GM21529 (cell line): ENCODE measurements around the gene ARHGAP40.
"Not testable (repeated sequence)": the region's sequence is repeated elsewhere in the genome, so short reads cannot be mapped to it uniquely, and the experiment has no call there.

Experiments used
- ATAC-seq: cut with Tn5 transposase; IDR thresholded peaks from one replicate; pipeline ENCODE4 v1.9.1; 2021; ENCODE audit not compliant: unreplicated experiment

ARHGAP40 gene

DNA sequence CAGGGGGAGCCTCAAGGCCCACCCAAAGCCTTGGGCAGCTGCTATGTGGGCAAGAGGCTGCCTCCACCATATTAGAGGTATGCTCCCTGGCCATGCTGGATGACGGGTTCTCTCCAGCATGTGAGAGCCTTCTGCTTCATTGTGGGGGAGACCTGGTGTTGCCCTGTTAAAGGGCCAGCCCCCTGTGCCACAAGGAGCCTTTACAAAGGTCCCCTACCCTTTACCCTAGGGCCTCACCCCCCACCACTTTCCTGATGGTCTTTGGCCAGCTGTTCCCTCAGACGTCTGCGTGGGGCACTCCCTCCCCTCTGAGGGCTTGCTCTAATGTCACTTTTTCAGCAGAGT, 15.5 kb upstream of the ARHGAP40 start:
- no peak for ATAC-seq

- ATAC-seq: no peak
These were observed 13.3 kb upstream of the ARHGAP40 start for GRCh38 chr20:38588303-38588702.

DNA sequence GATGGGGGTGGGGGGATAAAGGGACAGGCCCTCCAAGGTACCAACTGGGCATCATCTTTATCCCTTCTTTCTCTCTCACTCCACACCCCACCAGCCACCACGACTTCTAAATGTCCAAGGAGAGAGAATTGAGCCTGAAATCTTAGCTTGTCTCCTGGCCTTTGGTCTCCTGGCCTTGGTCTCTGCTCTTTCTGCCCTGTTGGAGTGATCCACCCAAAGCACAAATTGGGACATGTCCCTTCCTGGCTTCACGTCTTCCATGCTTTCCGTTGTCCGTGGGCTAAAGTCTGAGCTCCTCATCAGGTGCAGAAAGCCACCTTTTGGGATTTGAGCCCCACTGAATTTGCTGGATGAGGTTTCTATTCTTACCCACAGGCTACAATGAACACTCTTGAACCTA, 12.3 kb upstream of the ARHGAP40 start:
- no peak for ATAC-seq

DNA sequence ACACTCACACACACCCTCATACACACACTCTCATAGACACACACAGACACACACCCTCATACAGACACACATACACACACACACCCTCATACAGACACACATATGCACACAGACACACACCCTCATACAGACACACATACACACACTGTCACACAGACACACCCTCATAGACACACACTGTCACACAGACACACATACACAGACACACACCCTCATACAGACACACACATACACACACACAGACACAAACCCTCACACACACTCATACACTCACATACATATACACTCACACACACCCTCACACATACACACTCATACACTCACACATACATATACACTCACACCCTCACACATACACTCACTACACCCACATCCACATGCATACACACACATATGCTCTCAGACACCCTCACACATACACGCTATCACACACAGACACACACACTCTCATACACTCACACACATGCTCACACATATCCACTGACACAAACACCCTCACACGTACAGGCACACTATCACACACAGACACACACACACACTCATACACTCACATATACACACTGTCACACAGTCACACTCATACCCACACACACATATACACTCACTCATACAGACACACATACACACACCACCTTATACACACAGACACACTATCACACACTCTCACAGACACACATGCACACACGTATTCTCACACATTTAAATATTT, 11.5 kb upstream of the ARHGAP40 start:
- ATAC-seq: no peak

- ATAC-seq: no peak
These were observed 10.7 kb upstream of the ARHGAP40 start for GRCh38 chr20:38590676-38591473.

- no peak for ATAC-seq
These were observed 9.9 kb upstream of the ARHGAP40 start for GRCh38 chr20:38591474-38592410.

DNA sequence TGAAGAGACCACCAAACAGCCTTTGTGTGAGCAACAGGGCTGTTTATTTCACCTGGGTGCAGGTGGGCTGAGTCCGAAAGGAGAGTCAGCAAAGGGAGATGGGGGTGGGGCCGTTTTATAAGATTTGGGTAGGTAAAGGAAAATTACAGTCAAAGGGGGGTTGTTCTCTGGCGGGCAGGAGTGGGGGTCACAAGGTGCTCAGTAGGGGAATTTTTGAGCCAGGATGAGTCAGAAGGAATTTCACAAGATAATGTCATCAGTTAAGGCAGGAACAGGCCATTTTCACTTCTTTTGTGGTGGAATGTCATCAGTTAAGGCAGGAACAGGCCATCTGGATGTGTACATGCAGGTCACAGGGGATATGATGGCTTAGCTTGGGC, 9.2 kb upstream of the ARHGAP40 start:
- ATAC-seq: not testable (repeated sequence)

GRCh38 chr20:38594281-38594680, 7.3 kb upstream of the ARHGAP40 start:
- not testable (repeated sequence) for ATAC-seq

DNA sequence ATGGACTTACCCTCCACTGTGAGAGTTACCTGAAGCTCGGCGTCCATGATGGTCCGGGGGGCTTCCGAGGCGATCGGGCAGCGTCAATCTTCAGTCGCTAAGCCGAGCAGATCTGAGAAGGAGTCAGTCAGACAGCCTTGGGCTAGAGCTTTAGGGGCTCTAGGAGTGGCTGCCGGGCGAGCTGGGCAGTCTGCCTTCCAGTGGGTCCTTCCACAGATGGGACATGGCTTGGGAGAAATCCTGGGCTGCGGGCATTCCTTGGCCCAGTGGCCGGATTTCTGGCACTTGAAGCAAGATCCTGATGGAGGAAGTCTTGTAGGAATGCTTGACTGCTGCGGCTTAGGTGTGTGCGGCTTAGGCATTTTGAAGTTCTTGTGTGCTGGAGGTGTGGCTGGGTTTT, 5.7 kb upstream of the ARHGAP40 start:
- not testable (repeated sequence) for ATAC-seq

GRCh38 chr20:38599410-38599882, 2.2 kb upstream of the ARHGAP40 start:
- no peak for ATAC-seq

GRCh38 chr20:38600057-38600456, 1.6 kb upstream of the ARHGAP40 start:
- ATAC-seq: no peak

DNA sequence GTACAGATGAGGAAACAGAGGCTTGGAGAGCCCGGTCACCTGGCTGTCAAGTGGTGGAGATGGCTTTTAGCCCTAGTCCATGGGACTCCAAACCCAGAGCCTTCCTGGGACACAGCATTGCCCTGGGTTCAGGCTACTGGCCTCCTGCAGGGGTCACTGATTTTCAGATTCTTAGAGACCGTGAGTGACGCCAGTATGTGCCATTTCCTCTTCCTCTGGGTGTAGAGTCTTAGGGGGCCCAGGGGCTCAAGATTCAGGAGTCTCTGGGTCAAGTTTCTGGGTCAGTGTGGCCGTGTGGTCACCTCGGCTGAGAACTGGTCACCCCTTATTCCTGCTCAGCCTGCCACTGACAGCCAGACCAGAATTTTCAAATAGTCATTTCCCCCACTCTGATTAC, 574 bp downstream of the ARHGAP40 start:
- no peak for ATAC-seq

DNA sequence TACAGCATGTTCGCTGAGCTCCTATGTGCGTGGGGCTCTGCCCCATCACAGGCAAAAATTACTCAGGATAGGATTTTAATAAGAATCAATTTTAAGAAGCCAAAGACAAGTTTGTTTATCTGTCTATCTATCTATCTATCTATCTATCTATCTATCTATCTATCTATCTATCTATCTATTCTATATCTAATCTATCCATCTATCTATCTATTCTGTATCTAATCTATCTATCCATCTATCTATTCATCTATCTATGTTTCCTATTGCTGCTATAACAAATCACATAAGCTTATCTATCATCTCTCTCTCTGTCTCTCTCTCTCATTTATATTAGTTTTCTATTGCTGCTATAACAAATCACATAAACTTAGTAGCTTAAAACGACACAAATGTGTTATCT, 1.7 kb downstream of the ARHGAP40 start:
- no peak for ATAC-seq

- no peak for ATAC-seq
These were observed 3.3 kb downstream of the ARHGAP40 start for GRCh38 chr20:38604873-38605303.

GRCh38 chr20:38607351-38607750, 5.7 kb downstream of the ARHGAP40 start:
- ATAC-seq: no peak

DNA sequence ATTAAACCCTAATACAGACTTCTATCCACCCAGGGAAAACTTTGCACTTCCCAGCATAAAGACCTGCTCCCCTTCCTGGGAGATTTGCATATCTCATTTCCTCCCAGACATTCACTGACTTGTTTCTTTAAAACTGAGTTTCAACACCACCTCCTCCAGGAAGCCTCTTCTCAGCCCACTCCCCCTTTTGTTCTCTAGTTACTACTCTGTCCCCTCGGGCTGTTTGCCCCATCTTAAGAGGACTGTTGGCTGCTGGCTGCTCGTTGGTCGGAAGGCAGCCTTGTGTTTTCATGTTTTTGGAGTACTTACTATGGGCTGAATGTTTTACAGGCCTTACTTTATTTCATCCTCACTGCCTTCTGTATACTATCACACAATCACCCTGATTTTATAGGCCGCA, 6.6 kb downstream of the ARHGAP40 start:
- no peak for ATAC-seq

GRCh38 chr20:38609815-38610214, 8.2 kb downstream of the ARHGAP40 start:
- no peak for ATAC-seq

DNA sequence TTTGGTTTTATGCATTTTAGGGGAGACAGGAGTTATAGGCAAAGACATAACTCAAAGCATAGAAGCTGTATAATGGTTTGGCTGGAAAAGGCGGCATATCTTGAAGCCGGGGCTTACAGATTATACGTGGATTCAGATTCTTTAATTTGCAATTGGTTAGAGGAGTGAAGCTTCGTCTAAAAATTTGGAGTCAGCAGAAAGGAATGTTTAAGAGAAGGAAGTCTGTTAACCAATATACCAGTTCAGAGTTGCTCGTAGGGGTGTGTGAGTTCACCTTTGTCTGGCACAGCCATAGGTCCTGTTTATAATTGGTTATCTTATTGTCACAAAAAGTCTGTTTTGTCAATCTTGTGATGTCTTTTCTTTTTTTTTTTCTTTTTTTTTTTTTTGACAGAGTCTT, 8.9 kb downstream of the ARHGAP40 start:
- ATAC-seq: no peak

DNA sequence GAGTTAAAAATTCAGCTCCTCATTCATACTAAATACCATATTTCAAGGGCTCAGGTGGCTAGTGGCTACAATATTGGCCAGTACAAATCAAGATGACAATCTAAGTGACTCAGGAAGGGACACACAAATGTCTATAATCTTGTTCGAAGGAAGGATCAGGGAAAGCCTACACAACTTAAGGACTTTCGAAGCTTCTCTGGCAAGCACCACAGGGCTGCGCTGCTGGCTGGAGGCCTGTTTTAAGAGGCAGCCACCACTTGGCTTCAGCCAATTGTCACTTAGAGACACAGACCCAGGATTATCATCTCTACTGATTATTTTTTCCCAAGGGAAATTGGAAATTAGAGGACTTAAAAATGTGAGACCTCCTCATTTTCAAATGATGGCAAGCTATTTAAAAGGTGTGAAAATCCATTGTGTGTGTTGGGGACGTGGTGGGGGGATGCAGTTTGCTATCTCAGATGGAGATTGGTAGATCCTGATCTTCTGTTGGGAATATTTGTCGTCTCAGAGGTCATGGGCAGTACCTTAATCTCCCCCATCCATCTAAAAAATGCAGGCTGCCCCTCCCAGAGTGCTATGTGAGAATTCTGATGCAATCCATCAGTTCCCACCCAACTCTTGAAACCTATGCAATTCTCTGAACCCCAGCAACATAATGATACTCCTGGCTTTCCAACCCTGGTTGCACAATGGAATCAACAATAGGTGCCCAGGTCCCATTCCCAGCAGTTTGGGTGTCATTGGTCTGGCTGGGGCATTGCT, 11.3 kb downstream of the ARHGAP40 start:
- no peak for ATAC-seq

DNA sequence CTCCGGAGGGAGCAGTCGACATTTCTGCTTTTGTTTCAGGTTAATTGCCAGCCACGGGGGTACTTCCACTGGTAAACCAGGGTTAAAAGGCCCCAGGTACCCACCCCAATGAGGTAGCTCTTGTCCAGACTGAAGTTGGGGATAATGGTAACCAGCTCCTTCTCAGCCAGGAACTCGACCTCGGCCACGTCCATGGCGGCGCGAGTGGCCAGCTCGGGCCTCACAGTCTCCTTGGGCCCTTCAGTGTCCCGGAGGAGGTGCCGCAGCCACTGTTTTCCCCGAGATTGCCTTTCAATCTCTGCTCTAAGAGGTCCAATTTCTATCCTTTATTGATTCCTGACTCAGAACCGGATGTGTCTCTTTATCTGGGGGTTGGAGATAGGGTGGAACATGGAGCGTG, 13.7 kb downstream of the ARHGAP40 start:
- no peak for ATAC-seq

DNA sequence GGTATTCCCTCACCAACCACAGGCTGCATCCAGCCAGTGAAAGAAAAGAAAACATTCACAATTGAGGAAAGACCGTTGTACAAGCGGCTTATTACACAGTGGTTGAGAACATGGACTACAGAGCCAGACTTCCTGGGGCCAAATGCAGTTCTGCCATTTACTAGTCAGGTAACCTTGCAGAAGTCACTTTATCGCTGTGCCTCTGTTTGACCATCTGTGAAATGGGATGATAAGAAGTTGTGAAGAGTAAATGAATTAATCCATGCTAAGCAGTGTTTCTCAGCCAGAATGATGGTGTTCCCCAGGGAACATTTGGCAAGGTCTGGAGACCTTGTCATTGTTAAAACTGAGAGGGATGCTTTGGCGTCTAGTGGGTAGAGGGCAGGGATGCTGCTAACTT, 14.8 kb downstream of the ARHGAP40 start:
- ATAC-seq: no peak
